Measurements from ENCODE around the gene RABL3.

- TF ChIP-seq, protein P1, sequence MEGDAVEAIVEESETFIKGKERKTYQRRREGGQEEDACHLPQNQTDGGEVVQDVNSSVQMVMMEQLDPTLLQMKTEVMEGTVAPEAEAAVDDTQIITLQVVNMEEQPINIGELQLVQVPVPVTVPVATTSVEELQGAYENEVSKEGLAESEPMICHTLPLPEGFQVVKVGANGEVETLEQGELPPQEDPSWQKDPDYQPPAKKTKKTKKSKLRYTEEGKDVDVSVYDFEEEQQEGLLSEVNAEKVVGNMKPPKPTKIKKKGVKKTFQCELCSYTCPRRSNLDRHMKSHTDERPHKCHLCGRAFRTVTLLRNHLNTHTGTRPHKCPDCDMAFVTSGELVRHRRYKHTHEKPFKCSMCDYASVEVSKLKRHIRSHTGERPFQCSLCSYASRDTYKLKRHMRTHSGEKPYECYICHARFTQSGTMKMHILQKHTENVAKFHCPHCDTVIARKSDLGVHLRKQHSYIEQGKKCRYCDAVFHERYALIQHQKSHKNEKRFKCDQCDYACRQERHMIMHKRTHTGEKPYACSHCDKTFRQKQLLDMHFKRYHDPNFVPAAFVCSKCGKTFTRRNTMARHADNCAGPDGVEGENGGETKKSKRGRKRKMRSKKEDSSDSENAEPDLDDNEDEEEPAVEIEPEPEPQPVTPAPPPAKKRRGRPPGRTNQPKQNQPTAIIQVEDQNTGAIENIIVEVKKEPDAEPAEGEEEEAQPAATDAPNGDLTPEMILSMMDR (IDR thresholded peaks at IDR 0.05; ENCODE audit: borderline replicate concordance, extremely low read depth, low read length, poor library complexity, severe bottlenecking) = no peak
- TF ChIP-seq EZH2 (IDR thresholded peaks at IDR 0.05; ENCODE audit: borderline replicate concordance, low read depth, low read length, severe bottlenecking) = no peak
Measured at GRCh38 chr3:120642368-120642948, 99.9 kb downstream of the RABL3 start.

Measured in DND-41 (cell line).